HepG2 (cell line): ENCODE measurements around the gene C16orf90. TPM values are rescaled to one million over a fixed set of nuclear protein-coding genes. Genes with fewer than 3 reads are reported as not detected.
A peak's percentile ranks its signal among the peaks of the same experiment; 100 is the strongest.

Source experiments
- ATAC-seq: fragments of 200-7000 bp; cut with Tn5 transposase; 3 replicates; pipeline ENCODE4 v1.9.1; 2020; ENCODE audit warnings: mild to moderate bottlenecking, moderate library complexity
- BruUV-seq: library from RNA; stranded (reverse); fragments of 400-500 nt; replicated peaks from 2 replicates; lab custom pipeline; 2021; lab: Mats Ljungman, UMichigan
- CTCF ChIA-PET: fragments of 300-600 bp; formaldehyde crosslinking; extraction: SDS; loops from one replicate; lab custom pipeline; 2021; ENCODE audit warnings: low total read pairs, inconsistent platforms, low intra/inter-chr PET ratio; lab: Yijun Ruan, JAX
- POLR2A ChIA-PET: fragments of 350-600 bp; sonication (Branson Sonifier 250); formaldehyde crosslinking; loops from one replicate; lab custom pipeline; 2020; ENCODE audit warnings: antibody characterized with exemption, inconsistent platforms; lab: Yijun Ruan, JAX
- DNase-seq: peaks from one replicate; pipeline ENCODE4 v3.0.0-alpha.2; 2015; ENCODE audit warnings: low spot score
- FAIRE-seq: peaks from 3 replicates; lab custom pipeline; 2011; peaks lifted over from hg19 to GRCh38; lab: Jason Lieb, UNC
- H2AFZ ChIP-seq: one replicate; pipeline ENCODE4 v1.6.1; 2011; ENCODE audit warnings: low read length, inconsistent platforms
- H3K27ac ChIP-seq: fragments of 300-600 bp; 3 replicates; pipeline ENCODE4 v1.8.0; 2011; ENCODE audit warnings: mixed run types, mild to moderate bottlenecking, mixed read lengths, low read length, inconsistent platforms; ENCODE audit not compliant: insufficient read depth; ENCODE audit errors: extremely low read length
- H3K27me3 ChIP-seq, 2 experiments: fragments of 200-600 bp in 1 of 2; 2 replicates in 1 of 2; 3 replicates in 1 of 2; pipeline versions ENCODE4 v1.6.0 to v1.8.0; 2011; ENCODE audit warnings: low read length in 2 of 2, mild to moderate bottlenecking in 2 of 2, moderate library complexity in 2 of 2, inconsistent platforms in 1 of 2; ENCODE audit not compliant: insufficient read depth in 2 of 2, control insufficient read depth in 1 of 2
- H3K36me3 ChIP-seq, 2 experiments: fragments of 200-600 bp in 1 of 2; replicated peaks in 1 of 2; 2 replicates in 1 of 2; 3 replicates in 1 of 2; pipeline versions ENCODE4 v1.5.1 to v1.8.0; 2011; ENCODE audit warnings: low read length in 2 of 2, inconsistent platforms in 1 of 2; ENCODE audit not compliant: insufficient read depth in 2 of 2, control insufficient read depth in 1 of 2
- H3K4me1 ChIP-seq: 2 replicates; pipeline ENCODE4 v1.5.1; 2012; ENCODE audit warnings: low read length, inconsistent platforms; ENCODE audit not compliant: insufficient read depth
- H3K4me2 ChIP-seq: 2 replicates; pipeline ENCODE4 v1.6.0; 2011; ENCODE audit warnings: low read depth, low read length, inconsistent platforms
- H3K4me3 ChIP-seq, 3 experiments: fragments of 200-600 bp in 1 of 3; sonication (generic), shearing (Covaris generic) in 1 of 3; replicated peaks in 1 of 3; 2 replicates each; pipeline ENCODE4 v1.5.1; 2011 to 2016; ENCODE audit warnings: low read length in 3 of 3, inconsistent platforms in 2 of 3, low read depth in 2 of 3, mild to moderate bottlenecking in 2 of 3, control low read depth in 1 of 3, mixed read lengths in 1 of 3; ENCODE audit not compliant: insufficient read depth in 1 of 3
- H3K79me2 ChIP-seq: one replicate; pipeline ENCODE4 v1.6.1; 2011; ENCODE audit warnings: low read length, inconsistent platforms; ENCODE audit not compliant: insufficient read depth
- H3K9ac ChIP-seq: 2 replicates; pipeline ENCODE4 v1.6.0; 2011; ENCODE audit warnings: mild to moderate bottlenecking, low read depth, low read length, inconsistent platforms; ENCODE audit not compliant: insufficient read depth
- H3K9me3 ChIP-seq: 2 replicates; pipeline ENCODE4 v1.5.1; 2012; ENCODE audit warnings: mild to moderate bottlenecking, low read length
- H4K20me1 ChIP-seq: 2 replicates; pipeline ENCODE4 v1.6.0; 2011; ENCODE audit warnings: inconsistent platforms, mild to moderate bottlenecking, low read length, moderate library complexity; ENCODE audit not compliant: insufficient read depth
- FOSL1 ChIP-seq: sonication (generic); formaldehyde crosslinking; IDR thresholded peaks from 2 replicates; pipeline ENCODE4 v1.9.0; 2021; ENCODE audit warnings: missing genetic modification reagents, borderline replicate concordance
- MYNN ChIP-seq: sonication (generic); formaldehyde crosslinking; IDR thresholded peaks from 2 replicates; pipeline ENCODE4 v1.4.0; 2020; ENCODE audit warnings: mild to moderate bottlenecking, low read depth, missing genetic modification reagents
- PHF21A ChIP-seq: sonication (generic); formaldehyde crosslinking; IDR thresholded peaks from 2 replicates; pipeline ENCODE4 v1.5.0; 2020; ENCODE audit warnings: mild to moderate bottlenecking, missing genetic modification reagents
- RBM22 ChIP-seq: fragments of 200-400 bp; formaldehyde crosslinking; optimal IDR thresholded peaks from 2 replicates; pipeline ENCODE3; 2017; ENCODE audit warnings: mild to moderate bottlenecking, low read length, moderate library complexity
- SIN3B ChIP-seq: fragments of 150-350 bp; IDR thresholded peaks from 2 replicates; pipeline ENCODE4 v1.6.1; 2014; ENCODE audit warnings: low read length
- U2AF1 ChIP-seq: fragments of 200-400 bp; formaldehyde crosslinking; optimal IDR thresholded peaks from 2 replicates; pipeline ENCODE3; 2017; ENCODE audit warnings: mild to moderate bottlenecking, low read depth, low read length
- ZBTB21 ChIP-seq: sonication (generic); formaldehyde crosslinking; IDR thresholded peaks from 2 replicates; pipeline ENCODE4 v1.4.0; 2020; ENCODE audit warnings: missing genetic modification reagents
- ZC3H13 ChIP-seq: sonication (generic); formaldehyde crosslinking; IDR thresholded peaks from 2 replicates; pipeline ENCODE4 v1.8.1; 2023; ENCODE audit warnings: mild to moderate bottlenecking, missing genetic modification reagents, moderate library complexity
- ZIK1 ChIP-seq: sonication (generic); formaldehyde crosslinking; IDR thresholded peaks from 2 replicates; pipeline ENCODE4 v1.5.0; 2020; ENCODE audit warnings: mild to moderate bottlenecking, low read depth, missing genetic modification reagents, borderline replicate concordance
- ZNF230 ChIP-seq: sonication (generic); formaldehyde crosslinking; IDR thresholded peaks from 2 replicates; pipeline ENCODE4 v1.4.0; 2020; ENCODE audit warnings: mild to moderate bottlenecking, missing genetic modification reagents
- ZNF550 ChIP-seq: sonication (generic); formaldehyde crosslinking; IDR thresholded peaks from 2 replicates; pipeline ENCODE4 v1.4.0; 2020; ENCODE audit warnings: mild to moderate bottlenecking, missing genetic modification reagents, borderline replicate concordance
- ZNF7 ChIP-seq: IDR thresholded peaks from 2 replicates; pipeline ENCODE4 v1.6.1; 2016; ENCODE audit warnings: missing biosample characterization, missing genetic modification reagents
- ZNF792 ChIP-seq: IDR thresholded peaks from 2 replicates; pipeline ENCODE4 v1.6.1; 2016
- ZSCAN20 ChIP-seq: sonication (generic); formaldehyde crosslinking; IDR thresholded peaks from 2 replicates; pipeline ENCODE4 v1.4.0; 2020; ENCODE audit warnings: missing genetic modification reagents, mild to moderate bottlenecking, borderline replicate concordance
- ZZZ3 ChIP-seq: sonication (generic); formaldehyde crosslinking; IDR thresholded peaks from 2 replicates; pipeline ENCODE4 v1.4.0; 2020; ENCODE audit warnings: missing genetic modification reagents, mild to moderate bottlenecking, borderline replicate concordance
- WGBS: methylation state at CpG from one replicate; pipeline ENCODE4 v1.1.6; 2017; ENCODE audit warnings: low lambda C conversion rate; 5-methylcytosine and 5-hydroxymethylcytosine counted together
- in situ Hi-C: cut with HindIII; loops from 2 replicates; pipeline ENCODE4 v1.10.0; 2017; ENCODE audit warnings: low pct_unique_long_range_greater_than_20kb; ENCODE audit not compliant: extremely low pct_ligation_motif_present
- intact Hi-C: fragments of 100-400 bp; cut with micrococcal nuclease; formaldehyde crosslinking; loops from one replicate; pipeline ENCODE4 v1.10.0; 2022; ENCODE audit not compliant: unreplicated experiment
- polyA plus RNA-seq, 8 experiments: library from polyadenylated mRNA; depleted of rRNA in 3 of 8; stranded (reverse) in 7 of 8; unstranded in 1 of 8; fragments of >200 nt; fragmentation: Illumina TruSeq in 4 of 8; extraction: Trizol in 4 of 8; gene quantifications; 2 replicates each; pipeline versions ENCODE4 v1.2.1 to v1.2.3, GENCODE V29; 2011 to 2016; ENCODE audit warnings: low read depth in 4 of 8, missing spikeins in 1 of 8, mixed read lengths in 1 of 8; ENCODE audit not compliant: insufficient read depth in 1 of 8
- total RNA-seq, 5 experiments: library from RNA; depleted of rRNA; stranded (reverse); fragments of >200 nt; fragmentation: Illumina TruSeq; extraction: Trizol; gene quantifications; 2 replicates each; pipeline ENCODE4 v1.2.3, GENCODE V29; 2016; ENCODE audit warnings: low read depth in 1 of 5
- TF ChIP-seq, protein P1 (sequence below): sonication (generic); formaldehyde crosslinking; IDR thresholded peaks from 2 replicates; pipeline ENCODE4 v1.4.0; 2020; ENCODE audit warnings: missing genetic modification reagents
- TF ChIP-seq, protein P2 (sequence below): sonication (generic); formaldehyde crosslinking; IDR thresholded peaks from 2 replicates; pipeline ENCODE4 v1.8.0; 2023; ENCODE audit warnings: mild to moderate bottlenecking, missing genetic modification reagents

C16orf90 gene
- total and polyA plus RNA-seq, 2 of the 13 experiments (the other 11 are each of a cell fraction or from before 2014, with no cell fraction given): not detected

DNA sequence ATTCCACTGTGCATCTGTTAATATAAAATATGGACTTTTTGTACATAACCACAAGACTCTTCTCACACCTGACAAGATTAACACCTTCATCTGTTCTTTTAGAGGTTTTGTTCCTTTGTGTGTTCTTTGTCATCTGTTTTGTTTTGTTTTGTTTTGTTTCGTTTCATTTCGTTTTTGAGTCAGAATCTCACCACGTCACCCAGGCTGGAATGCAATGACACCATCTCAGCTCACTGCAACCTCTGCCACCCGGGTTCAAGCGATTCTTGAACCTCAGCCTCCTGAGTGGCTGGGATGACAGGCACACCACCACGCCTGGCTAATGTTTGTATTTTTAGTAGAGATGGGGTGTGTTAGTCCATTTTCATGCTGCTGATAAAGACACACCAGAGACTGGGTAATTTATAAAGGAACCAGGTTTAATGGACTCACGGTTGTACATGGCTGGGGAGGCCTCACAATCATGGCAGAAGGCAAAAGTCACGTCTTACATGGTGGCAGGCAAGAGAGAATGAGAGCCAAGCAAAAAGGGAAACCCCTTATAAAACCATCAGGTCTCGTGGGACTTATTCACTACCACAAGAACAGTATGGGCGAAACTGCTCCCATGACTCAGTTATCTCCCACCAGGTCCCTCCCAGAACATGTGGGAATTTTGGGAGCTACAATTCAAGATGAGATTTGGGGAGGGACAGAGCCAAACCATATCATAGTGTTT, 22.3 kb downstream of the C16orf90 start:
- no peak for ATAC-seq
- H3K79me2 ChIP-seq: peaks cover 85% of the 10 kb centered on the region
- DNase-seq: no peak
- no TSS peak for BruUV-seq
- no peak for TF ChIP-seq RBM22
- TF ChIP-seq ZIK1 (CRISPR knock-in tag): no peak
- TF ChIP-seq ZNF7 (CRISPR knock-in tag): no peak
- TF ChIP-seq U2AF1: no peak
- TF ChIP-seq ZBTB21 (CRISPR knock-in tag): no peak
- TF ChIP-seq, protein P1, sequence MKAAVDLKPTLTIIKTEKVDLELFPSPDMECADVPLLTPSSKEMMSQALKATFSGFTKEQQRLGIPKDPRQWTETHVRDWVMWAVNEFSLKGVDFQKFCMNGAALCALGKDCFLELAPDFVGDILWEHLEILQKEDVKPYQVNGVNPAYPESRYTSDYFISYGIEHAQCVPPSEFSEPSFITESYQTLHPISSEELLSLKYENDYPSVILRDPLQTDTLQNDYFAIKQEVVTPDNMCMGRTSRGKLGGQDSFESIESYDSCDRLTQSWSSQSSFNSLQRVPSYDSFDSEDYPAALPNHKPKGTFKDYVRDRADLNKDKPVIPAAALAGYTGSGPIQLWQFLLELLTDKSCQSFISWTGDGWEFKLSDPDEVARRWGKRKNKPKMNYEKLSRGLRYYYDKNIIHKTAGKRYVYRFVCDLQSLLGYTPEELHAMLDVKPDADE: no peak
- TF ChIP-seq, protein P2, sequence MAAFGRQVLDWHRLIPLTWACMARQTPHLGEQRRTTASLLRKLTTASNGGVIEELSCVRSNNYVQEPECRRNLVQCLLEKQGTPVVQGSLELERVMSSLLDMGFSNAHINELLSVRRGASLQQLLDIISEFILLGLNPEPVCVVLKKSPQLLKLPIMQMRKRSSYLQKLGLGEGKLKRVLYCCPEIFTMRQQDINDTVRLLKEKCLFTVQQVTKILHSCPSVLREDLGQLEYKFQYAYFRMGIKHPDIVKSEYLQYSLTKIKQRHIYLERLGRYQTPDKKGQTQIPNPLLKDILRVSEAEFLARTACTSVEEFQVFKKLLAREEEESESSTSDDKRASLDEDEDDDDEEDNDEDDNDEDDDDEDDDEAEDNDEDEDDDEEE (CRISPR knock-in tag): no peak
- no peak for TF ChIP-seq ZZZ3 (CRISPR knock-in tag)
- no peak for TF ChIP-seq MYNN
- no peak for TF ChIP-seq ZSCAN20 (CRISPR knock-in tag)
- no peak for TF ChIP-seq ZC3H13
- no peak for TF ChIP-seq SIN3B
- TF ChIP-seq FOSL1 (CRISPR knock-in tag): no peak
- no peak for TF ChIP-seq ZNF792 (CRISPR knock-in tag)
- TF ChIP-seq ZNF230 (CRISPR knock-in tag): no peak
- TF ChIP-seq ZNF550 (CRISPR knock-in tag): no peak
- no peak for TF ChIP-seq PHF21A (CRISPR knock-in tag)
- TF ChIP-seq, all 625 proteins: peak for 0
- ChIA-PET POLR2A (no interaction called here), CTCF (no interaction called here)
- Histone ChIP-seq H3K4me1 (0 out of 2 replicates have a peak, but pooled peaks cover 4% of the 10 kb centered on the region), H3K27me3 (no peaks in the 10 kb centered on the region), H3K9me3 (no peaks in the 10 kb centered on the region), H3K4me3 (no peak overlapping the region), H4K20me1 (peaks cover 58% of the 10 kb centered on the region), H3K27ac (no peak overlapping the region), H3K36me3 (peaks cover 6 to 25% of the 10 kb centered on the region in 2 experiments; a peak in 4 of 5 replicates), H2AFZ (no peak overlapping the region), H3K4me2 (no peak overlapping the region), H3K9ac (no peak overlapping the region)
- peak; percentile 26 for FAIRE-seq
- in situ Hi-C loops: no loop called here
- 97% methylated on average over 8 of the region's 10 CpGs for WGBS
- intact Hi-C loops: no loop called here
